ENCODE data around the gene C16orf82. TPM values are rescaled to one million over a fixed set of nuclear protein-coding genes. Genes with fewer than 3 reads are reported as not detected.

The C16orf82 gene
- polyA plus RNA-seq, 1 of the 3 experiments (the other 2 are of a cell fraction) = not detected

DNA sequence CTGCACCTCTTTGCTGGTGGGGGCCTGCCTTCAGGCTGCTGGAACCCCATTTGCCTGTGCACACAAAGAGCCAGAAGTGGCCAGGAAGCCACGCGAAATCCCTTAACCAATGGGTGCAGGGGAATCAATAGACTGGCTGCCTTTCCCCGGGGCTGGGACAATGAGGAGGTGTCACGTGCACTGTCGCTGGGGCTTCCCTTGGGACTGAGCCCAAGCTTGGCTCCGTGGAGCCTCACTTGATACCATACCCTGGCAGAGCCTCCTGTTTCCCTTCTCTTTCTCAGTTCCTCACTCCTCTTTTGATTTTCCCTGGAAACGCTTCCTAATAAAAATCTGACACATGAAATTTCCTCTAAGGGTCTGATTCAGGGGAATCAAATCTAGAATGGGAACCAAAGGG lies 38.8 kb upstream of the C16orf82 start:
- no peak for DNase-seq
- Histone ChIP-seq H3K27ac (ENCODE audit: low read depth in 2 of 2, low read length in 1 of 2) (no peak overlapping the region), H2AFZ (ENCODE audit: low read depth) (no peak overlapping the region), H3K4me2 (no peak overlapping the region), H3K9ac (no peak overlapping the region), H3F3A (replicated peaks; ENCODE audit: insufficient read depth) (no peaks in the 10 kb centered on the region), H3K27me3 (ENCODE audit: insufficient read depth) (no peaks in the 10 kb centered on the region), H3K79me2 (ENCODE audit: insufficient read depth) (no peaks in the 10 kb centered on the region), H3K4me1 (ENCODE audit: control insufficient read depth in 1 of 2, insufficient read depth in 2 of 2, low read depth in 1 of 2, low read length in 1 of 2) (no peaks in the 10 kb centered on the region), H4K20me1 (ENCODE audit: insufficient read depth) (no peaks in the 10 kb centered on the region), H3K9me3 (no peaks in the 10 kb centered on the region), H3K9me2 (no peaks in the 10 kb centered on the region), H3K36me3 (replicated peaks in 1 of 2; ENCODE audit: control insufficient read depth in 1 of 2, insufficient read depth in 2 of 2, low read length in 1 of 2) (no peaks in the 10 kb centered on the region), H3K4me3 (ENCODE audit: low read depth in 2 of 2, low read length in 1 of 2) (no peak overlapping the region)
- ChIA-PET CTCF (no interaction called here), POLR2A (interaction anchor here (0.7 kb wide), 1 partner anchor 48 kb away, joined by 3 read pairs; no protein-coding TSS in a partner anchor)
- TF ChIP-seq GABPA (IDR thresholded peaks at IDR 0.05; ENCODE audit: low read depth) (no peak), CHD2 (IDR thresholded peaks at IDR 0.05; ENCODE audit: low read length, partially characterized antibody) (no peak), EZH2phosphoT487 (IDR thresholded peaks at IDR 0.05; ENCODE audit: borderline replicate concordance, low read depth) (no peak), RXRA (IDR thresholded peaks at IDR 0.05; ENCODE audit: borderline replicate concordance, low read depth) (no peak), NRF1 (IDR thresholded peaks at IDR 0.05; ENCODE audit: low read depth, low read length) (no peak), TEAD4 (IDR thresholded peaks at IDR 0.05; ENCODE audit: borderline replicate concordance, insufficient read depth) (no peak)
- TF ChIP-seq, protein P1, sequence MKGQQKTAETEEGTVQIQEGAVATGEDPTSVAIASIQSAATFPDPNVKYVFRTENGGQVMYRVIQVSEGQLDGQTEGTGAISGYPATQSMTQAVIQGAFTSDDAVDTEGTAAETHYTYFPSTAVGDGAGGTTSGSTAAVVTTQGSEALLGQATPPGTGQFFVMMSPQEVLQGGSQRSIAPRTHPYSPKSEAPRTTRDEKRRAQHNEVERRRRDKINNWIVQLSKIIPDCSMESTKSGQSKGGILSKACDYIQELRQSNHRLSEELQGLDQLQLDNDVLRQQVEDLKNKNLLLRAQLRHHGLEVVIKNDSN (IDR thresholded peaks at IDR 0.05; ENCODE audit: borderline replicate concordance, low read depth) = no peak
- TF ChIP-seq, protein P2, sequence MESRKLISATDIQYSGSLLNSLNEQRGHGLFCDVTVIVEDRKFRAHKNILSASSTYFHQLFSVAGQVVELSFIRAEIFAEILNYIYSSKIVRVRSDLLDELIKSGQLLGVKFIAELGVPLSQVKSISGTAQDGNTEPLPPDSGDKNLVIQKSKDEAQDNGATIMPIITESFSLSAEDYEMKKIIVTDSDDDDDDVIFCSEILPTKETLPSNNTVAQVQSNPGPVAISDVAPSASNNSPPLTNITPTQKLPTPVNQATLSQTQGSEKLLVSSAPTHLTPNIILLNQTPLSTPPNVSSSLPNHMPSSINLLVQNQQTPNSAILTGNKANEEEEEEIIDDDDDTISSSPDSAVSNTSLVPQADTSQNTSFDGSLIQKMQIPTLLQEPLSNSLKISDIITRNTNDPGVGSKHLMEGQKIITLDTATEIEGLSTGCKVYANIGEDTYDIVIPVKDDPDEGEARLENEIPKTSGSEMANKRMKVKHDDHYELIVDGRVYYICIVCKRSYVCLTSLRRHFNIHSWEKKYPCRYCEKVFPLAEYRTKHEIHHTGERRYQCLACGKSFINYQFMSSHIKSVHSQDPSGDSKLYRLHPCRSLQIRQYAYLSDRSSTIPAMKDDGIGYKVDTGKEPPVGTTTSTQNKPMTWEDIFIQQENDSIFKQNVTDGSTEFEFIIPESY (IDR thresholded peaks at IDR 0.05; ENCODE audit: borderline replicate concordance, low read depth) = no peak
- TF ChIP-seq, protein P3, sequence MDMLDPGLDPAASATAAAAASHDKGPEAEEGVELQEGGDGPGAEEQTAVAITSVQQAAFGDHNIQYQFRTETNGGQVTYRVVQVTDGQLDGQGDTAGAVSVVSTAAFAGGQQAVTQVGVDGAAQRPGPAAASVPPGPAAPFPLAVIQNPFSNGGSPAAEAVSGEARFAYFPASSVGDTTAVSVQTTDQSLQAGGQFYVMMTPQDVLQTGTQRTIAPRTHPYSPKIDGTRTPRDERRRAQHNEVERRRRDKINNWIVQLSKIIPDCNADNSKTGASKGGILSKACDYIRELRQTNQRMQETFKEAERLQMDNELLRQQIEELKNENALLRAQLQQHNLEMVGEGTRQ (IDR thresholded peaks at IDR 0.05; ENCODE audit: borderline replicate concordance, low read depth, low read length) = no peak
- WGBS (ENCODE audit: low lambda C conversion rate) = 18% methylated on average over 7 of the region's 7 CpGs

DNA sequence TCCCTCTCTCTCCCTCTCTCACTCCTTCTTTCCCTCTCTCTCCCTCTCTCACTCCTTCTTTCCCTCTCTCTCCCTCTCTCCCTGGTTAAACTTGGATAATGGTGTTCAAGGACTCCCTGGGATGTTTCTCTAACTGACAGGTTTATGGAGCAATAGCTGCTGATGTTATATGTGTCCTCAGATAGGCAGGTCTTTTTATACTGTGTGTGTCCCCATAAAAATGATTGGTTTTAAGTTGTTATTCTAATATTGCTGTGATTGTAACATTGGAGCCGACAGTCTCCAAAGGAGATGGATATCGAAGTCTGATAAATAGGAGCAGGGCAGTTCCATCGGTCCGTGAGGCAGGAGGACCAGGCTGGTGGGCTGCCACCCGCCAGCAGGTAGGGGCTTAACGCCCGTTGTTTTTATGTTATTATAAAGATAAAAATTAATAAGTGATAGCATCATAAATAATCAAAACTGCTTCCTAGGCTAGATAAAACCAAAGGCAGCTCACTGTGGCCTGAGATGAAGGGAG lies 38.1 kb upstream of the C16orf82 start:
- H2AFZ ChIP-seq (ENCODE audit: low read depth) = no peak overlapping the region
- 5% methylated on average over 7 of the region's 7 CpGs for WGBS (ENCODE audit: low lambda C conversion rate)
- DNase-seq = no peak
- H3K27ac ChIP-seq (ENCODE audit: low read depth in 2 of 2, low read length in 1 of 2) = no peak overlapping the region
- H3K9me3 ChIP-seq = no peaks in the 10 kb centered on the region
- H3K4me3 ChIP-seq (ENCODE audit: low read depth in 2 of 2, low read length in 1 of 2) = no peak overlapping the region
- no peaks in the 10 kb centered on the region for H3K4me1 ChIP-seq (ENCODE audit: control insufficient read depth in 1 of 2, insufficient read depth in 2 of 2, low read depth in 1 of 2, low read length in 1 of 2)
- no peaks in the 10 kb centered on the region for H3K27me3 ChIP-seq (ENCODE audit: insufficient read depth)
- H3K9ac ChIP-seq = no peak overlapping the region
- H3K4me2 ChIP-seq = no peak overlapping the region
- H3K79me2 ChIP-seq (ENCODE audit: insufficient read depth) = no peaks in the 10 kb centered on the region
- H3F3A ChIP-seq (replicated peaks; ENCODE audit: insufficient read depth) = no peaks in the 10 kb centered on the region
- H3K9me2 ChIP-seq = no peaks in the 10 kb centered on the region
- ChIA-PET CTCF (no interaction called here), POLR2A (no interaction called here)
- H4K20me1 ChIP-seq (ENCODE audit: insufficient read depth) = no peaks in the 10 kb centered on the region
- no peaks in the 10 kb centered on the region for H3K36me3 ChIP-seq (replicated peaks in 1 of 2; ENCODE audit: control insufficient read depth in 1 of 2, insufficient read depth in 2 of 2, low read length in 1 of 2)
- no peak for TF ChIP-seq RFX5 (IDR thresholded peaks at IDR 0.05; ENCODE audit: low read length)
- TF ChIP-seq NRF1 (IDR thresholded peaks at IDR 0.05; ENCODE audit: low read depth, low read length) = no peak
- TF ChIP-seq EZH2phosphoT487 (IDR thresholded peaks at IDR 0.05; ENCODE audit: borderline replicate concordance, low read depth) = no peak
- TF ChIP-seq, protein P3 (IDR thresholded peaks at IDR 0.05; ENCODE audit: borderline replicate concordance, low read depth, low read length) = no peak
- TF ChIP-seq TAF1 (IDR thresholded peaks at IDR 0.05; ENCODE audit: borderline replicate concordance, low read depth, low read length) = no peak
- TF ChIP-seq FOXM1 (IDR thresholded peaks at IDR 0.05; ENCODE audit: low read depth) = no peak
